OCI-LY3 (cell line): Measurements from ENCODE around the gene ASTN2.

Source experiments
- H2AFZ ChIP-seq: fragments of 200-600, 300-600 bp; shearing (Covaris generic); 2 replicates; pipeline ENCODE4 v1.6.0; 2014; ENCODE audit warnings: antibody characterized with exemption, low read depth, low read length
- H3K27ac ChIP-seq: fragments of 200-600, 300-600 bp; sonication (generic); 2 replicates; pipeline ENCODE4 v1.5.1; 2014; ENCODE audit warnings: mild to moderate bottlenecking, low read length, moderate library complexity, mixed read lengths
- H3K27me3 ChIP-seq: fragments of 200-600, 300-600 bp; sonication (generic); 2 replicates; pipeline ENCODE4 v1.6.1; 2014; ENCODE audit warnings: low read depth, low read length, mixed read lengths
- H3K36me3 ChIP-seq: fragments of 200-600, 300-600 bp; sonication (generic); replicated peaks from 2 replicates; pipeline ENCODE3; 2014; ENCODE audit warnings: low read depth, low read length, mixed read lengths
- H3K4me1 ChIP-seq: fragments of 300-600, 200-600 bp; sonication (generic); 2 replicates; pipeline ENCODE4 v1.6.1; 2014; ENCODE audit warnings: low read length, mixed read lengths
- H3K4me2 ChIP-seq: fragments of 200-600, 300-600 bp; sonication (generic); 2 replicates; pipeline ENCODE4 v1.6.1; 2014; ENCODE audit warnings: low read length, mixed read lengths
- H3K4me3 ChIP-seq: fragments of 300-600, 200-600 bp; sonication (generic); 2 replicates; pipeline ENCODE4 v1.5.1; 2014; ENCODE audit warnings: antibody characterized with exemption, mild to moderate bottlenecking, low read length, moderate library complexity
- H3K79me2 ChIP-seq: fragments of 300-600, 200-600 bp; shearing (Covaris generic); 2 replicates; pipeline ENCODE4 v1.6.1; 2014; ENCODE audit warnings: mild to moderate bottlenecking, low read length, mixed read lengths
- H3K9ac ChIP-seq: fragments of 300-600, 200-600 bp; shearing (Covaris generic); 2 replicates; pipeline ENCODE4 v1.6.0; 2014; ENCODE audit warnings: mild to moderate bottlenecking, low read length, moderate library complexity
- H3K9me3 ChIP-seq: fragments of 200-600, 300-600 bp; shearing (Covaris generic); 2 replicates; pipeline ENCODE4 v1.6.1; 2014; ENCODE audit warnings: low read length, mixed read lengths; ENCODE audit not compliant: insufficient read depth
- H4K20me1 ChIP-seq: fragments of 200-600, 300-600 bp; sonication (generic); 2 replicates; pipeline ENCODE4 v1.6.1; 2016; ENCODE audit warnings: low read length, mixed read lengths; ENCODE audit not compliant: insufficient read depth
- EZH2phosphoT487 ChIP-seq: fragments of 200-600 bp; shearing (Covaris generic); IDR thresholded peaks from 2 replicates; pipeline ENCODE4 v1.6.1; 2018; ENCODE audit warnings: antibody characterized with exemption, mixed run types, low read depth
- TF ChIP-seq, protein P1 (sequence below): fragments of 200-600, 300-600 bp; sonication (generic); IDR thresholded peaks from 2 replicates; pipeline ENCODE4 v1.5.1; 2014; ENCODE audit warnings: antibody characterized with exemption, low read length, low read depth

The ASTN2 gene

GRCh38 chr9:116713271-116713670 is 701.6 kb downstream of the ASTN2 start:
- Histone ChIP-seq H2AFZ (no peak overlapping the region), H4K20me1 (no peaks in the 10 kb centered on the region), H3K27me3 (peaks cover 6% of the 10 kb centered on the region; the same call in 1 of the 2 replicates), H3K4me2 (no peak overlapping the region), H3K9ac (no peak overlapping the region), H3K9me3 (no peaks in the 10 kb centered on the region), H3K79me2 (no peaks in the 10 kb centered on the region), H3K27ac (no peak overlapping the region), H3K36me3 (no peaks in the 10 kb centered on the region), H3K4me1 (no peaks in the 10 kb centered on the region), H3K4me3 (no peak overlapping the region)
- TF ChIP-seq EZH2phosphoT487 = no peak
- TF ChIP-seq, protein P1, sequence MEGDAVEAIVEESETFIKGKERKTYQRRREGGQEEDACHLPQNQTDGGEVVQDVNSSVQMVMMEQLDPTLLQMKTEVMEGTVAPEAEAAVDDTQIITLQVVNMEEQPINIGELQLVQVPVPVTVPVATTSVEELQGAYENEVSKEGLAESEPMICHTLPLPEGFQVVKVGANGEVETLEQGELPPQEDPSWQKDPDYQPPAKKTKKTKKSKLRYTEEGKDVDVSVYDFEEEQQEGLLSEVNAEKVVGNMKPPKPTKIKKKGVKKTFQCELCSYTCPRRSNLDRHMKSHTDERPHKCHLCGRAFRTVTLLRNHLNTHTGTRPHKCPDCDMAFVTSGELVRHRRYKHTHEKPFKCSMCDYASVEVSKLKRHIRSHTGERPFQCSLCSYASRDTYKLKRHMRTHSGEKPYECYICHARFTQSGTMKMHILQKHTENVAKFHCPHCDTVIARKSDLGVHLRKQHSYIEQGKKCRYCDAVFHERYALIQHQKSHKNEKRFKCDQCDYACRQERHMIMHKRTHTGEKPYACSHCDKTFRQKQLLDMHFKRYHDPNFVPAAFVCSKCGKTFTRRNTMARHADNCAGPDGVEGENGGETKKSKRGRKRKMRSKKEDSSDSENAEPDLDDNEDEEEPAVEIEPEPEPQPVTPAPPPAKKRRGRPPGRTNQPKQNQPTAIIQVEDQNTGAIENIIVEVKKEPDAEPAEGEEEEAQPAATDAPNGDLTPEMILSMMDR = no peak

- no peaks in the 10 kb centered on the region for H3K79me2 ChIP-seq
- no peak overlapping the region for H3K9ac ChIP-seq
- H4K20me1 ChIP-seq = no peaks in the 10 kb centered on the region
These were observed 702.1 kb downstream of the ASTN2 start for GRCh38 chr9:116712781-116713180.

DNA sequence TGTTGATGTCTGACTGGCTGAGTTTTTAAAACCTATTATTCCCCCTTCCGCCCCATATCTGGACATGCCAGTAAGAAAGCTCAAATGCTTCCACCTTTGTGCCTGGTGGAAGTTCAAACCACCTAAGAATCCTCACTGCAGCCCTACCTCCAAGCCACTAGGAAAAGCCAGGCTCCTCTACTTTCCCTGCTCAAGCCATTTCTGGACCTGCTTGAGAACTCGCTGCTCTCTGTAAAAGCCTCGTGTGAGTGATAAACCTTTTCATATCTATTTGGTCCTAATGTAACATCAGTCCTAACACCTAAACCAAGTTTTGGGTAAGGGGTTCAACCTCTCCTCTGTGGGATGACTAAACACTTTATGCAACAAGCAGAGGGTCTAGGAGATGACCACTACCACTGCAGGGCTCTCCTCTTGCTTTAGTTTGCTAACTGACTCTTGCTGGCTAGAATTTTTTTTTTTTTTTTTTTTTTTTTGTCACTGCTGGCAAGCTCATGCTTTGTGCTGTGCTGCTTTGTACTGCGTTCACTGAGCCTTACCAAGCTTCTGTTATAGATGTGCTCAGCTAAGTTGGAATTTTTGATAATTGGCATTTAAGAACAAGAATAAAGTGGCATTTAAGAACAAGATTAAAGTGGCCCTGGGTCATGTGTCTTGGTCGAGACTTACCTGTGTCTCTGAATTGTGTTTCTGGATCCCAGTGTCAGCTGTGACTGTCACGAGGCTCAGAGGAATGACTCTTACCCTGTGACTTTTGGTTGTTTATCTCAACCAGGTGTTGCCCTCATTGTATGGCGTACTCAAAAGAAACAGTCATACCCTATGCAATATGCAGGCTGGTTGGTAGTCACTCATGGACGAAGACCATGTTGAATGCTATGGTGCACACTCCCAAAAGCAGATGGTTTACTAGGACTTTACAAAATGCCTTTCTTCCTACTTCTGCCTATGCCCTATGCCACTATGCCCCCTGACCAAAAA is 708.3 kb downstream of the ASTN2 start:
- TF ChIP-seq, protein P1 = no peak
- no peak for TF ChIP-seq EZH2phosphoT487
- Histone ChIP-seq H3K27me3 (no peaks in the 10 kb centered on the region), H3K27ac (no peak overlapping the region), H3K36me3 (peaks cover 10% of the 10 kb centered on the region), H3K9ac (no peak overlapping the region), H3K4me1 (no peaks in the 10 kb centered on the region), H4K20me1 (no peaks in the 10 kb centered on the region), H3K4me3 (no peak overlapping the region), H2AFZ (no peak overlapping the region), H3K4me2 (no peak overlapping the region), H3K79me2 (no peaks in the 10 kb centered on the region), H3K9me3 (no peaks in the 10 kb centered on the region)

More at GRCh38 chr9:116712781-116713180, 702.1 kb downstream of the ASTN2 start:
- H2AFZ ChIP-seq = no peak overlapping the region
- no peak for TF ChIP-seq EZH2phosphoT487
- TF ChIP-seq, protein P1 = no peak
- no peaks in the 10 kb centered on the region for H3K9me3 ChIP-seq
- H3K4me1 ChIP-seq = no peaks in the 10 kb centered on the region
- no peak overlapping the region for H3K4me2 ChIP-seq
- H3K36me3 ChIP-seq = no peaks in the 10 kb centered on the region
- no peak overlapping the region for H3K4me3 ChIP-seq
- peaks cover 3% of the 10 kb centered on the region; the same call in 1 of the 2 replicates for H3K27me3 ChIP-seq
- no peak overlapping the region for H3K27ac ChIP-seq

GRCh38 chr9:116705531-116705930 is 709.3 kb downstream of the ASTN2 start:
- Histone ChIP-seq H3K9me3 (no peaks in the 10 kb centered on the region), H3K79me2 (no peaks in the 10 kb centered on the region), H3K27me3 (no peaks in the 10 kb centered on the region), H3K36me3 (peaks cover 20% of the 10 kb centered on the region), H3K4me3 (no peak overlapping the region), H2AFZ (no peak overlapping the region), H3K9ac (no peak overlapping the region), H3K27ac (no peak overlapping the region), H4K20me1 (no peaks in the 10 kb centered on the region), H3K4me1 (peaks cover 3% of the 10 kb centered on the region; the same call in 1 of the 2 replicates), H3K4me2 (no peak overlapping the region)
- TF ChIP-seq, protein P1 = no peak
